IMR-90 (cell line): Measurements from ENCODE around the gene PKHD1. TPM values are rescaled to one million over a fixed set of nuclear protein-coding genes. Genes with fewer than 3 reads are reported as not detected.

ENCODE experiments used
- ATAC-seq: fragments of 200-7000 bp; cut with Tn5 transposase; 2 replicates; pipeline ENCODE4 v1.9.1; 2020; ENCODE audit warnings: low read depth, mild to moderate bottlenecking, moderate library complexity
- BruUV-seq: library from RNA; stranded (reverse); fragments of 400-500 nt; replicated peaks from 2 replicates; lab custom pipeline; 2021; lab: Mats Ljungman, UMichigan
- CTCF ChIA-PET: fragments of 300-600 bp; formaldehyde crosslinking; extraction: SDS; loops from one replicate; lab custom pipeline; 2021; ENCODE audit warnings: antibody characterized with exemption; lab: Yijun Ruan, JAX
- POLR2A ChIA-PET: fragments of 300-600 bp; sonication (Branson Sonifier 250); formaldehyde crosslinking; loops from one replicate; lab custom pipeline; 2022; ENCODE audit warnings: antibody characterized with exemption; ENCODE audit not compliant: unreplicated experiment; lab: Charles Lee
- DNase-seq: peaks from one replicate; pipeline ENCODE4 v3.0.0; 2013
- H2AFZ ChIP-seq: replicated peaks from 2 replicates; pipeline ENCODE3; 2013; ENCODE audit warnings: low read length, mild to moderate bottlenecking; ENCODE audit not compliant: poor library complexity
- H2AK5ac ChIP-seq: 2 replicates; pipeline ENCODE4 v1.6.1; 2013; ENCODE audit warnings: low read depth, low read length, inconsistent platforms
- H2AK9ac ChIP-seq: replicated peaks from 2 replicates; pipeline ENCODE3; 2013; ENCODE audit warnings: mild to moderate bottlenecking, low read depth, low read length, moderate library complexity; ENCODE audit not compliant: poor library complexity
- H2BK120ac ChIP-seq: 2 replicates; pipeline ENCODE4 v1.6.1; 2013; ENCODE audit warnings: low read depth, low read length, inconsistent platforms
- H2BK15ac ChIP-seq: 3 replicates; pipeline ENCODE4 v1.6.1; 2013; ENCODE audit warnings: low read depth, low read length, inconsistent platforms
- H2BK20ac ChIP-seq: 2 replicates; pipeline ENCODE4 v1.6.1; 2013; ENCODE audit warnings: low read depth, mild to moderate bottlenecking, inconsistent platforms, low read length, moderate library complexity
- H2BK5ac ChIP-seq: 2 replicates; pipeline ENCODE4 v1.6.1; 2013; ENCODE audit warnings: mild to moderate bottlenecking, low read depth, low read length, inconsistent platforms; ENCODE audit not compliant: poor library complexity, severe bottlenecking
- H3K14ac ChIP-seq: replicated peaks from 2 replicates; pipeline ENCODE4 v1.6.1; 2013; ENCODE audit warnings: low read depth, low read length, inconsistent platforms
- H3K18ac ChIP-seq: 2 replicates; pipeline ENCODE4 v1.6.1; 2013; ENCODE audit warnings: low read depth, low read length, control low read depth
- H3K23ac ChIP-seq: 2 replicates; pipeline ENCODE4 v1.6.1; 2013; ENCODE audit warnings: low read depth, low read length, inconsistent platforms
- H3K27ac ChIP-seq: 2 replicates; pipeline ENCODE4 v1.5.1; 2013; ENCODE audit warnings: mild to moderate bottlenecking, control low read depth, low read length; ENCODE audit not compliant: insufficient read depth
- H3K27me3 ChIP-seq: 2 replicates; pipeline ENCODE4 v1.6.1; 2013; ENCODE audit warnings: low read length; ENCODE audit not compliant: control insufficient read depth, insufficient read depth
- H3K36me3 ChIP-seq: 2 replicates; pipeline ENCODE4 v1.6.1; 2013; ENCODE audit warnings: low read length, mixed read lengths; ENCODE audit not compliant: control insufficient read depth, insufficient read depth
- H3K4ac ChIP-seq: 2 replicates; pipeline ENCODE4 v1.6.1; 2013; ENCODE audit warnings: low read depth, low read length, inconsistent platforms
- H3K4me1 ChIP-seq: 2 replicates; pipeline ENCODE4 v1.6.1; 2013; ENCODE audit warnings: low read length, mixed read lengths; ENCODE audit not compliant: control insufficient read depth, insufficient read depth
- H3K4me2 ChIP-seq: 2 replicates; pipeline ENCODE4 v1.6.1; 2013; ENCODE audit warnings: low read depth, mild to moderate bottlenecking, control low read depth, low read length, moderate library complexity
- H3K4me3 ChIP-seq: 2 replicates; pipeline ENCODE4 v1.5.1; 2013; ENCODE audit warnings: low read depth, mild to moderate bottlenecking, control low read depth, low read length, moderate library complexity; ENCODE audit not compliant: insufficient read depth
- H3K56ac ChIP-seq: 2 replicates; pipeline ENCODE4 v1.6.1; 2013; ENCODE audit warnings: low read length, inconsistent platforms; ENCODE audit not compliant: insufficient read depth; ENCODE audit errors: extremely low read depth
- H3K79me1 ChIP-seq, 2 experiments: 2 replicates each; pipeline ENCODE4 v1.6.1; 2013; ENCODE audit warnings: low read length in 2 of 2, inconsistent platforms in 1 of 2, low read depth in 1 of 2
- H3K9ac ChIP-seq: 2 replicates; pipeline ENCODE4 v1.6.1; 2013; ENCODE audit warnings: low read depth, low read length, control low read depth
- H3K9me1 ChIP-seq: 2 replicates; pipeline ENCODE4 v1.6.1; 2013; ENCODE audit warnings: low read length, inconsistent platforms; ENCODE audit not compliant: insufficient read depth
- H3K9me3 ChIP-seq: 2 replicates; pipeline ENCODE4 v1.6.1; 2013; ENCODE audit warnings: low read length; ENCODE audit not compliant: control insufficient read depth, insufficient read depth
- H4K20me1 ChIP-seq: 2 replicates; pipeline ENCODE4 v1.6.1; 2013; ENCODE audit warnings: low read length, inconsistent platforms; ENCODE audit not compliant: insufficient read depth
- H4K5ac ChIP-seq: 2 replicates; pipeline ENCODE4 v1.6.1; 2013; ENCODE audit warnings: mild to moderate bottlenecking, low read depth, low read length, control low read depth
- H4K8ac ChIP-seq, 2 experiments: 2 replicates each; pipeline ENCODE4 v1.6.1; 2013; ENCODE audit warnings: low read depth in 2 of 2, low read length in 2 of 2, control low read depth in 1 of 2, inconsistent platforms in 1 of 2
- H4K91ac ChIP-seq: 2 replicates; pipeline ENCODE4 v1.6.1; 2013; ENCODE audit warnings: low read depth, low read length, inconsistent platforms; ENCODE audit not compliant: insufficient read depth
- BHLHE40 ChIP-seq: fragments of 150-350 bp; IDR thresholded peaks from 2 replicates; pipeline ENCODE4 v1.6.1; 2016; ENCODE audit warnings: mild to moderate bottlenecking, low read depth, low read length
- CEBPB ChIP-seq: IDR thresholded peaks from 2 replicates; pipeline ENCODE4 v1.6.1; 2012; ENCODE audit warnings: low read depth, low read length, improper control_type of control experiment
- CHD1 ChIP-seq: IDR thresholded peaks from 2 replicates; pipeline ENCODE4 v1.6.1; 2012; ENCODE audit warnings: low read depth, low read length, improper control_type of control experiment
- FOS ChIP-seq: fragments of 150-350 bp; IDR thresholded peaks from 2 replicates; pipeline ENCODE4 v1.6.1; 2016; ENCODE audit warnings: low read depth, low read length
- MAFK ChIP-seq: IDR thresholded peaks from 2 replicates; pipeline ENCODE4 v1.6.1; 2012; ENCODE audit warnings: low read depth, low read length, improper control_type of control experiment
- MAZ ChIP-seq: IDR thresholded peaks from 2 replicates; pipeline ENCODE4 v1.6.1; 2012; ENCODE audit warnings: low read depth, mild to moderate bottlenecking, low read length, improper control_type of control experiment, moderate library complexity, borderline replicate concordance
- MXI1 ChIP-seq: IDR thresholded peaks from 2 replicates; pipeline ENCODE4 v1.6.1; 2012; ENCODE audit warnings: low read depth, mild to moderate bottlenecking, low read length, moderate library complexity, borderline replicate concordance
- NFE2L2 ChIP-seq: fragments of 150-350 bp; IDR thresholded peaks from 2 replicates; pipeline ENCODE4 v1.6.1; 2016; ENCODE audit warnings: low read depth, mild to moderate bottlenecking, low read length
- POLR2A ChIP-seq: IDR thresholded peaks from 2 replicates; pipeline ENCODE4 v1.6.1; 2012; ENCODE audit warnings: mild to moderate bottlenecking, low read depth, low read length
- RAD21 ChIP-seq: IDR thresholded peaks from 2 replicates; pipeline ENCODE4 v1.6.1; 2012; ENCODE audit warnings: low read length, improper control_type of control experiment
- RCOR1 ChIP-seq: IDR thresholded peaks from 2 replicates; pipeline ENCODE4 v1.6.1; 2012; ENCODE audit warnings: mild to moderate bottlenecking, low read length, improper control_type of control experiment; ENCODE audit not compliant: insufficient replicate concordance
- RFX5 ChIP-seq: IDR thresholded peaks from 2 replicates; pipeline ENCODE4 v1.8.0; 2012; ENCODE audit warnings: low read depth, mild to moderate bottlenecking, low read length, moderate library complexity
- SMC3 ChIP-seq: fragments of 150-350 bp; IDR thresholded peaks from 2 replicates; pipeline ENCODE4 v1.6.1; 2016; ENCODE audit warnings: low read depth, mild to moderate bottlenecking, antibody characterized with exemption, low read length, moderate library complexity
- WGBS, 2 experiments: methylation state at CpG; one replicate each; pipeline versions ENCODE4 v1.1.5 to v1.1.7; 2013; ENCODE audit warnings: missing lambda C conversion rate in 2 of 2; ENCODE audit not compliant: insufficient read length in 1 of 2; ENCODE audit errors: extremely low coverage in 2 of 2; 5-methylcytosine and 5-hydroxymethylcytosine counted together
- dilution Hi-C: fragments of 300-500 bp; cut with HindIII; formaldehyde crosslinking; loops from one replicate; pipeline ENCODE4 v1.14.3; 2018; ENCODE audit warnings: low sequenced_read_pairs; ENCODE audit not compliant: unreplicated experiment
- in situ Hi-C: fragments of 300-500 bp; cut with MboI; formaldehyde crosslinking; loops from 3 replicates; pipeline ENCODE4 v1.14.3; 2019; ENCODE audit warnings: low sequenced_read_pairs, inconsistent platforms, mixed read lengths
- intact Hi-C: fragments of 100-400 bp; cut with micrococcal nuclease; formaldehyde crosslinking; loops from 2 replicates; pipeline ENCODE4 v1.10.0; 2022
- polyA plus RNA-seq, 3 experiments: library from polyadenylated mRNA; depleted of rRNA; stranded (reverse); fragments of >200 nt; gene quantifications; 2 replicates each; pipeline ENCODE4 v1.2.3, GENCODE V29; 2012; ENCODE audit warnings: low replicate concordance in 1 of 3
- total RNA-seq: library from RNA; depleted of rRNA; stranded (reverse); fragments of >200 nt; gene quantifications from 2 replicates; pipeline ENCODE4 v1.2.3, GENCODE V29; 2012
- TF ChIP-seq, protein P1 (sequence below): fragments of 150-350 bp; IDR thresholded peaks from 2 replicates; pipeline ENCODE4 v1.6.1; 2017; ENCODE audit warnings: mild to moderate bottlenecking, antibody characterized with exemption, low read length, low read depth
- TF ChIP-seq, protein P2 (sequence below): conservative IDR thresholded peaks from 2 replicates; pipeline ENCODE4 v1.5.1; 2012; ENCODE audit warnings: mild to moderate bottlenecking, low read depth, low read length, improper control_type of control experiment
- TF ChIP-seq, protein P3 (sequence below): fragments of 150-350 bp; IDR thresholded peaks from 2 replicates; pipeline ENCODE4 v1.6.1; 2016; ENCODE audit warnings: low read depth, mild to moderate bottlenecking, low read length, moderate library complexity, borderline replicate concordance

Gene PKHD1
- total and polyA plus RNA-seq, 2 of the 4 experiments (the other 2 are of a cell fraction) = not detected

DNA sequence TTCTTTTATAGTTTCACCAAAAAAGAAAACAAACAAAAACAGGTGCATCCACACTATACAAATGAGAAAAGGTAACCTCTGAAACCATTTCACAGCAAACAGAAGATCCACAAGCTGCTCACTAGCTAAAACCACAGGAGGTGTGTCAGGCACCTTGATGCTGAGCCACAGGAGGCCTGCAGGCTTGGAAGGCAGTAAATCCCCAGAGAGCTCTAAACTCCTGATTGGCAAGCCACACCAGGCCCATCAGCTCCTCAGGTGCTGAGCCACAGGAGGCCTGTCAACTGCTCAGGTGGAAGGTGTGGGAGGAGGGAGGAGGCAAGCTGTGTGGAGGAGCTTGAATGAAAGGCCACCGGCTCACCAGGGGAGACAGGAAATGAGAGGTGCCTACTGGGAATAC, 273.0 kb downstream of the PKHD1 start:
- H3K4me1 ChIP-seq = no peaks in the 10 kb centered on the region
- H2BK120ac ChIP-seq = no peak overlapping the region
- H4K91ac ChIP-seq = no peak overlapping the region
- H3K56ac ChIP-seq = no peak overlapping the region
- H3K9ac ChIP-seq = no peak overlapping the region
- H3K27me3 ChIP-seq = no peaks in the 10 kb centered on the region
- H4K5ac ChIP-seq = no peak overlapping the region
- no peak overlapping the region for H2BK20ac ChIP-seq
- dilution Hi-C loops (no loop called here), in situ Hi-C loops (no loop called here), intact Hi-C loops (no loop called here)
- no peaks in the 10 kb centered on the region for H3K9me1 ChIP-seq
- no peak overlapping the region for H3K18ac ChIP-seq
- no peaks in the 10 kb centered on the region for H3K36me3 ChIP-seq
- ChIA-PET CTCF (no interaction called here), POLR2A (no interaction called here)
- TF ChIP-seq, protein P1, sequence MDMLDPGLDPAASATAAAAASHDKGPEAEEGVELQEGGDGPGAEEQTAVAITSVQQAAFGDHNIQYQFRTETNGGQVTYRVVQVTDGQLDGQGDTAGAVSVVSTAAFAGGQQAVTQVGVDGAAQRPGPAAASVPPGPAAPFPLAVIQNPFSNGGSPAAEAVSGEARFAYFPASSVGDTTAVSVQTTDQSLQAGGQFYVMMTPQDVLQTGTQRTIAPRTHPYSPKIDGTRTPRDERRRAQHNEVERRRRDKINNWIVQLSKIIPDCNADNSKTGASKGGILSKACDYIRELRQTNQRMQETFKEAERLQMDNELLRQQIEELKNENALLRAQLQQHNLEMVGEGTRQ = no peak
- TF ChIP-seq POLR2A (no peak), RAD21 (no peak), SMC3 (no peak), RFX5 (no peak), CEBPB (no peak), NFE2L2 (no peak), CHD1 (no peak), BHLHE40 (no peak), MAFK (no peak), FOS (no peak), RCOR1 (no peak), MAZ (no peak), MXI1 (no peak)
- TF ChIP-seq, protein P2, sequence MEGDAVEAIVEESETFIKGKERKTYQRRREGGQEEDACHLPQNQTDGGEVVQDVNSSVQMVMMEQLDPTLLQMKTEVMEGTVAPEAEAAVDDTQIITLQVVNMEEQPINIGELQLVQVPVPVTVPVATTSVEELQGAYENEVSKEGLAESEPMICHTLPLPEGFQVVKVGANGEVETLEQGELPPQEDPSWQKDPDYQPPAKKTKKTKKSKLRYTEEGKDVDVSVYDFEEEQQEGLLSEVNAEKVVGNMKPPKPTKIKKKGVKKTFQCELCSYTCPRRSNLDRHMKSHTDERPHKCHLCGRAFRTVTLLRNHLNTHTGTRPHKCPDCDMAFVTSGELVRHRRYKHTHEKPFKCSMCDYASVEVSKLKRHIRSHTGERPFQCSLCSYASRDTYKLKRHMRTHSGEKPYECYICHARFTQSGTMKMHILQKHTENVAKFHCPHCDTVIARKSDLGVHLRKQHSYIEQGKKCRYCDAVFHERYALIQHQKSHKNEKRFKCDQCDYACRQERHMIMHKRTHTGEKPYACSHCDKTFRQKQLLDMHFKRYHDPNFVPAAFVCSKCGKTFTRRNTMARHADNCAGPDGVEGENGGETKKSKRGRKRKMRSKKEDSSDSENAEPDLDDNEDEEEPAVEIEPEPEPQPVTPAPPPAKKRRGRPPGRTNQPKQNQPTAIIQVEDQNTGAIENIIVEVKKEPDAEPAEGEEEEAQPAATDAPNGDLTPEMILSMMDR = no peak
- TF ChIP-seq, protein P3, sequence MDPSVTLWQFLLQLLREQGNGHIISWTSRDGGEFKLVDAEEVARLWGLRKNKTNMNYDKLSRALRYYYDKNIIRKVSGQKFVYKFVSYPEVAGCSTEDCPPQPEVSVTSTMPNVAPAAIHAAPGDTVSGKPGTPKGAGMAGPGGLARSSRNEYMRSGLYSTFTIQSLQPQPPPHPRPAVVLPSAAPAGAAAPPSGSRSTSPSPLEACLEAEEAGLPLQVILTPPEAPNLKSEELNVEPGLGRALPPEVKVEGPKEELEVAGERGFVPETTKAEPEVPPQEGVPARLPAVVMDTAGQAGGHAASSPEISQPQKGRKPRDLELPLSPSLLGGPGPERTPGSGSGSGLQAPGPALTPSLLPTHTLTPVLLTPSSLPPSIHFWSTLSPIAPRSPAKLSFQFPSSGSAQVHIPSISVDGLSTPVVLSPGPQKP = no peak
- no peaks in the 10 kb centered on the region for H3K9me3 ChIP-seq
- no peak overlapping the region for H2AK9ac ChIP-seq
- no peak for DNase-seq
- BruUV-seq = no TSS peak
- H2AFZ ChIP-seq = no peak overlapping the region
- no peak for ATAC-seq
- no peak overlapping the region for H3K27ac ChIP-seq
- H2BK5ac ChIP-seq = no peak overlapping the region
- no CpG with 5 or more reads among the region's 1 CpG for WGBS, 2 experiments
- no peak overlapping the region for H2BK15ac ChIP-seq
- H3K79me1 ChIP-seq = no peaks in the 10 kb centered on the region
- no peaks in the 10 kb centered on the region for H4K20me1 ChIP-seq
- no peak overlapping the region for H2AK5ac ChIP-seq
- H3K23ac ChIP-seq = no peak overlapping the region
- no peak overlapping the region for H4K8ac ChIP-seq
- H3K4me3 ChIP-seq = no peak overlapping the region
- no peak overlapping the region for H3K4me2 ChIP-seq
- no peak overlapping the region for H3K14ac ChIP-seq
- no peak overlapping the region for H3K4ac ChIP-seq
